GM21423 (cell line): ENCODE results near the gene CBX2.

Experiments
- ATAC-seq: cut with Tn5 transposase; IDR thresholded peaks from one replicate; pipeline ENCODE4 v1.9.1; 2021; ENCODE audit warnings: mild to moderate bottlenecking, moderate library complexity; ENCODE audit not compliant: unreplicated experiment

CBX2 gene

DNA sequence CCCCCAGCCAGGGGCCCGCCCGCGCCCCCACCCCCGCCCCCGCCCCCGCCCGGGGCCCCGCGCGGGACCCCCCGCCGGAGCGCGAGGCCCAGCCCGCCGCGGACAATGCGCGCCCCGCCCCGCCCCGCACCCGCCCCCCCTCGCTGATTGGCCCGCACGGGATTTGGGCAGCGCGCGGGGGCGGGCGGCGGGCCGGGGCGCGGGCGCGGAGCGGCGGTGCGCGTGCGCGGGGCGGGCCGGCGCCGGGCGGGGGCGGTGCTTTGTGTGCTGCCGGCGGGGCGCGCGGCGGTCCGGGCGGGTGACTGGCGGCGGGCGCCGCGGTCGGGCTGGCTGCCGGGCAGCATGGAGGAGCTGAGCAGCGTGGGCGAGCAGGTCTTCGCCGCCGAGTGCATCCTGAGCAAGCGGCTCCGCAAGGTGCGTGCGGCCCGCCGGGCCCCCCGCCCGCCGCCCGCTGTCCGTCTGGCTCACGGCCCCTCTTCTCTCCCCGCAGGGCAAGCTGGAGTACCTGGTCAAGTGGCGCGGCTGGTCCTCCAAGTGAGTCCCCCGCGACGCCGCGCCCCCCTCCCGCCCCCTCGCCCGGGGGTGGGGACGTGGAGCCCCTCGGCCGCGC, at the start of gene CBX2:
Gene CBX2 (plus strand): TSS at position 255 of the 610 bp plus-strand sequence. CDS start 88 bp downstream, at position 343.
- ATAC-seq = peak; percentile 71

DNA sequence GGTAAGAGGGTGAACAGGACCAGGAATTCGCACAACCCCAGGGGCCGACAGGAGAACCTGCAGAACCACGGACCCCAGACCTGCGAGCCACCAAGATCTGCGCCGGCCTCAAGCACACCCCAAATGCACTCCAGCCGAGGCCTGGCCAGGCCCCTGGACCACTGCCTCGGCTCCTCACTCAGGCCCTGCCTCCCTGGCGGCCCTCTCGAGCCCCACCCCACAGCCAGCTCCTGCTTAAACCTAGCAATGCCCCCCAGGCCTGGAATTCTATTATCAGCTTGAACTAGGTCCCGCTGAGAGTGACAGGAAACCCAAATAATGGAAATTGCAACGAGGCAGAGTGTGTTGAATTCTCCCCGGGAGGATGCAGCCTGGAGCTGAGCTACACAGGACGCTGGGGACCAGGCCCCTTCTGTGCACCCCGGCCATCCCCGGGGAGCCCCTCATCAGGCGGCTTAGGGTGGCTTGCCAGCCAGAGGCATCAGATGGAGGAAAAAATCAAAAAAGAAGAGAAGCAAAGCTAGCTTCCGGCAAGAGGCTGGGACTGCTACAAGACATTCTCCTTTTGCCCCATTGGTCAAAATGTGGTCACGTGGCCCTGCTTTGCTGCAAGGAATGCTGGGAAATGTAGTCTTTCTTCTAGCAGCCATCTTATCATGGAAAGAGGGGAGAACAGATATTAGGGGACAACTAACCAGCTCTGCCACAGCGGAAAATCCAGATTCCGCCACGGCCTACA, 49.6 kb upstream of the CBX2 start:
- ATAC-seq = no peak

DNA sequence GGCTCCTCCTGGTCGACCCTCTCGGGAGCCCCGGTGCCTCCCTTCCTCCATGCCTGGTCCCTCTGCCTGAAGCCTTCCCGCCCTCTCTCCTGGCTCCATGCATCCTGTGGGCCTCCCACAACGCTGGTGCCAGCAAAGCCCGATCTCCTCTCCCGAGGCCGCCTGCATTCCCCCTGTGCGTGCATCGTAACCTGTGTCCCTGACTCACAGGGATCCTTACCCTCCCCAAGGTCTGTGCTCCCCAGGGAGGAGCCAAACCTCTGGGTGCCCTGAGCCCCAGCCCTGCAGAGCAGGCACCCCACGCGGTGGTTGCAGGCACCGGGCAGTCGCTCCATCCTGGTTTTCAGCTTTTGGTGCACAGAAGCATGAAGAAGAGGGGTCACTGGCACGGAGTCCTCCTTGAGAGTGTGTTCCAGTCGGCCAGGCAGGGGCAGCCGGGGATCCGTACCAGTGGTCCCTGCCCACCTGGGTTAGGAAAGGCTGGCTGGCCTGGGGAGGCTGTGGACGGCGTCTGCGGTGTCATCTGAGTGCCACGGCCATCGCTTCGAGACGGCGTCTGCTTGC, 49.0 kb upstream of the CBX2 start:
- ATAC-seq = no peak

DNA sequence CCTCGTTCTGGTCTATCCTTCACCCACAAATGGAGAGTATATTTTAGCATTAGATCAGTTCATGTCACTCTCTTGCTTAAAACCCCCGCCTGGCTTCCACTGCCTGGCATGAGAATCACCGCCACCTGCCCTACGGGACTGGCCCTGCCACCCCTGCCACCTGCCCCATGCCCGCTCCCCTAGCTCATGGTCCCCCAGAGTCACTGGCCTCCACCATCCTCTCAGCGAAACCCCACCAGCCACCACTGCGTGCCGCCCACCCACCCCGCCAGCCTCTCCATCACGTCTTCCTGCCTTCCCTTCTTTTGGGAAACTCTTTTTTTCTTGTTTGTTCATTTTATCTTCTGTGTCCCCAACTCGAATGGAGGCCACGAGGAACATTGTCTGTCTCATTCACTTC, 48.2 kb upstream of the CBX2 start:
- no peak for ATAC-seq

DNA sequence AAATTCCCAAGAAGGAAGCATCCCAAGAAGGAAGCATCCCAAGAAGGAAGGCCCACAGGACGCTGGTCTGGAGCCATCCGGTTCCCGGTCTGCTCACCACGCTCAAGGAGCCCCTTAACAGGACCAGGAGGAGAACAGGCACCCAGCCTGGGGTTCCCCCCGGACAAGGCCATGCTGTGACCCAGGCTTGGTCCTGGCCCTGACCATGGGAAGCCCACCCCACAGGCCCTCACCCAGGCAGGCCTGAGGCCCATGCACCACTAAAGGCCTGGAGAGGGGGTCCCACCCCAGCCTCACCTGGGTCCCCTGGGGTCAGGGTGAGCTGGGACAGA, 47.5 kb upstream of the CBX2 start:
- ATAC-seq = no peak

DNA sequence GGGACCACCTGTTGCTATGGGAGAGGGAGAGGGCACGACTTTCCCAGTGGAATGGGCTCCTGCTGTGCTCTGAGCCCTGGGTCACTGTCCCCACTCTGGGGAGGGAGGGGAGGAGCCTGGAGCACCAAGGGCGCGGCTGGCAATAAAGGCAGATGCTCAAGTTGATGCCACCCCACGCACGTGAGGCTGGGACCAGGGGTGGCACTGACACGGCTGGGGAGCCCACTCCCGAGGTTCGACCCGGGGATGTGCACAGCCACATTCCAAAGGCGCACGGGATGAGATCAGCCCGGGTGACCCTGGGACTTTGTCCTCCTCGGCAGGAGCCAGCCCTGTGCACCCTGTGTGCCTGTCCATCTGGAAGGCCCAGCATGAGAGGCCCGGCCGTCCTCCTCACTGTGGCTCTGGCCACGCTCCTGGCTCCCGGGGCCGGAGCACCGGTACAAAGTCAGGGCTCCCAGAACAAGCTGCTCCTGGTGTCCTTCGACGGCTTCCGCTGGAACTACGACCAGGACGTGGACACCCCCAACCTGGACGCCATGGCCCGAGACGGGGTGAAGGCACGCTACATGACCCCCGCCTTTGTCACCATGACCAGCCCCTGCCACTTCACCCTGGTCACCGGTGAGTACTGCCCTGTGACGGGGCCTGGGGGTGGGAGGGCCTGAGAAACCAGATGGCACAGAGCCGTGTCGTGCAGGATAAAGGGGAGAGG, 47.0 kb upstream of the CBX2 start, which contains the start of gene ENPP7:
Gene ENPP7 (plus strand): TSS at position 175 of the 715 bp plus-strand sequence. CDS start 197 bp downstream, at position 372.
- no peak for ATAC-seq

DNA sequence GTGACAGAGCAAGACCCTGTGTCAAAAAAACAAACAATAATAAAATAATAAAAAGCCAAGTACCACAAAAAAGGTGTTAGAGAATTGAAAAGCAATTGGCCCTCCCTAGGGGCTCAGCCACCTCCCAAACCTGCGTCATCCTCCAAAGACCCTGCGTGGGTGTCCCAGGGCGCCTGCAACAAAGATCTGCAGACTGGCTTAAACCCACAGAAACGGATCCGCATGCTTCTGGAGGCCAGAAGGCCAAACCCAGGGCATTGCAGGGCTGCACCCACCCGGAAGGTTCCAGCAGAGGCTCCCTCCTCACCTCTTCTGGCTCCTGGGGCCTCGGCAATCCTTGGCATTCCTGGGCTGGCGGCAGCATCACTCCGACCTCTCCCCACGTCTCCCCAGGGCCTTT, 45.7 kb upstream of the CBX2 start:
- ATAC-seq = no peak

DNA sequence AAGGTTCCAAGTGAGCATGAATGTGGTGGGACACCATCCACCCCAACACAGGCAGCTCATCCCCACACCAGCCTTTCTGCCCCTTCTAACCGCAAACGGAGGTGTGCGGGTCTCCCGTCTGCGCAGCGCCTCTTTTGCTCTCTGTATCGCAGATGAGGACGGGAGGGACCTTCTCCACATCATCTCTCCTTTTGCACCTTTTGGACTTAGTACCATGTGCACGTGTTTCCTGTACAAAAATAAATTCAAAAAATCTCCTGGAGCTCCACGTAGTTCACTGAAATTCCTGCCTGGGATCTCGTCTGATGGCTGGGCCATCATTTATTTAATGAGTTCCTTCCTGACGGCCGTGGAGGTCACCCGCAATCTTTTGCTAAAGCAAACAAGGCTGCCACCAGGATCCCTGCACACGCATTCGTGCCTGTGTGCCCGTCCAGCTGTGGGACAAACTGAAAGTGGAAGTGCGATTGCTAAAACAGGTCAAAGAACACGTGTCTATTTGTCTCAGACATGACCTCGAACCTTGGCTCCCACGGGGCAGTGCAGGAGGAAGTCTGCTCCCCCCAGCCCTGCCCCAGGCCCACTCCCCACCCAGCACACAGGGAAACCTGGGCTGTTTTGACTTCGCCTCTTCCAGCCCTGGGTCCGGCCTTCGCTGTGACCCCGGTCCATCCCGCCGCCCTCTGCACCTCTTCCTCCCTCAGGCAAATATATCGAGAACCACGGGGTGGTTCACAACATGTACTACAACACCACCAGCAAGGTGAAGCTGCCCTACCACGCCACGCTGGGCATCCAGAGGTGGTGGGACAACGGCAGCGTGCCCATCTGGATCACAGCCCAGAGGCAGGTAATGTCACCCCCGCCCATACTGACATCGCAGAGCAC, 44.9 kb upstream of the CBX2 start:
- no peak for ATAC-seq

DNA sequence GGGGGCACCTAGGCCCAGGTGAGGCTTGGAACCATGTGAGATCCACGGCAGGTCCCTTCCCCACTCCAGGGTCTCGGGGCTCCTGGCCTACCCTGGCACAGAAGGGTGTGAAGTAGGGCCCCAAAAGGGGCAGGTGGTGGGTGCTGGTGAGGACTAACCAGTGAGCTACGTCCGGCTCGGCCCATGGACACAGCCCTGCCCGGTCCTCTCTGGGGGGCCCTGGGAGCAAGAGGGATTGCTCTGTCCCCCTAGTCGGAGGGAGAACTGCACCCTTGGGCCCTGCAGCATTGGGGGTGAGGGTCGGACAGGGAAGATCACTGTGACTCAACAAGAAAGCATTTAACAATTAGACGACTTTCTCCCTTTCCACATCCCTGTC, 44.3 kb upstream of the CBX2 start:
- no peak for ATAC-seq

DNA sequence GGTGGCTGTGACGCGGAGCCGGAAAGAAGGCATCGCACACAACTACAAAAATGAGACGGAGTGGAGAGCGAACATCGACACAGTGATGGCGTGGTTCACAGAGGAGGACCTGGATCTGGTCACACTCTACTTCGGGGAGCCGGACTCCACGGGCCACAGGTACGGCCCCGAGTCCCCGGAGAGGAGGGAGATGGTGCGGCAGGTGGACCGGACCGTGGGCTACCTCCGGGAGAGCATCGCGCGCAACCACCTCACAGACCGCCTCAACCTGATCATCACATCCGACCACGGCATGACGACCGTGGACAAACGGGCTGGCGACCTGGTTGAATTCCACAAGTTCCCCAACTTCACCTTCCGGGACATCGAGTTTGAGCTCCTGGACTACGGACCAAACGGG, 42.9 kb upstream of the CBX2 start:
- no peak for ATAC-seq

DNA sequence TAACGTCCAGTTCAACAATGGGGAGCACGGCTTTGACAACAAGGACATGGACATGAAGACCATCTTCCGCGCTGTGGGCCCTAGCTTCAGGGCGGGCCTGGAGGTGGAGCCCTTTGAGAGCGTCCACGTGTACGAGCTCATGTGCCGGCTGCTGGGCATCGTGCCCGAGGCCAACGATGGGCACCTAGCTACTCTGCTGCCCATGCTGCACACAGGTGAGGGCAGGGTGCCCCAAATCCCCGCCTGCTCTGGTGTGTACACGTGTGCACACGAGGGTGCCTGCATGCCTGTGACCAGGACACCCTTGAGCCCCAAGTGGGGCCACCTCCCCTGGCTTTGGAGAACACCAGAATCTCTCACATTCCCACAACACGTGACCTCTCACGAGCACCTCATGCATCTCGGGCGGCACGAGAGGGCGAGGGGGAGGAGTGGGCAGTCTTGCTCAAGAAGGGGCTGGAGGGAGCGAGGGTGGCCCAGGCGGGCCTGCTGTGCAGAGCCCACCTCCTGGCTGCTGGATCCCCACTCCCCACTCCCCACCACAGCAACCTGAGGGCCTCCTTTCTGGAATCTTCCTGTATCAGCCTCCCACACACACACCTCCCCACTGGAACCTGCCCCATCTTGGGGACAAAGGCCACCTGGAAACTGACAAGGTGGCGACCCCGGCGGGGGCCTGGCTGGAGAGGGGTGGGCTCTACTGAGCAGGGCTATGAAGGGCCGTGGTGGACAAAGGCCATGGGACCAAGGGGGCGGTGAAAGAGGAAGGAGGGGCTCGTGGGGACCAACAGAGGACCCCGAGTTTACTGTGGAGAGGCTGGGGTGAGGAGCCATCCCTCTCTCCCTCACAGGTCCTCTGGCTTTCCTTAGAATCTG, 40.7 kb upstream of the CBX2 start:
- no peak for ATAC-seq

DNA sequence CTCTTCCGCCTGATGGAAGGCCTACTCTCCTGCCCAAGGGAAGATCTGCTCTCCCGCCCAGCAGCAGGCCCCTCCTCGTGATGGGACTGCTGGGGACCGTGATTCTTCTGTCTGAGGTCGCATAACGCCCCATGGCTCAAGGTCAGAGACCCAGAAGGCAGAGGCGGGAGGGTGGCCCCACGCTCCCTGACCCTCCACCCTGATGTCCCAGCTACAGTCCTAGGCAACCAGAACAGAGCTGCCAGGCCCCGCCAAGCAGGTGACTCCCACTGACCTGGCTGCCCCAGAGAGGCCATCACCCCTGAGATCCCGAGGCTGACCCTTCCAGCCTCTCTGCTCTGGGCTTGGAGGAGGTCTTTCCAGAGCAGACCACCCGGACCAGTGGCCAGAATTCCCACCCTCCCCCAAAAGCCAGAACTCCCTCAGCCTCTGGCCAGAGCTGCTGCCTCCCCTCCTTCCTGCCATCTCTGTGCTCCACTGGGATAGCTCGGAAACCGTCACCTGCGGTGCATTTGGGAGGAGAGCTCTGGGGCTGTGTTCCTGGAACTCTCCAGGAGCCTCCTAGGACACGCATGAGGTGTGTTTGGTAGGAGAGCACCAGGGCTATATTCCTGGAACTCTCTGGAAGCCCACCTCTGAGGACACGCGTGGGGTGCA, 39.9 kb upstream of the CBX2 start:
- ATAC-seq = no peak

DNA sequence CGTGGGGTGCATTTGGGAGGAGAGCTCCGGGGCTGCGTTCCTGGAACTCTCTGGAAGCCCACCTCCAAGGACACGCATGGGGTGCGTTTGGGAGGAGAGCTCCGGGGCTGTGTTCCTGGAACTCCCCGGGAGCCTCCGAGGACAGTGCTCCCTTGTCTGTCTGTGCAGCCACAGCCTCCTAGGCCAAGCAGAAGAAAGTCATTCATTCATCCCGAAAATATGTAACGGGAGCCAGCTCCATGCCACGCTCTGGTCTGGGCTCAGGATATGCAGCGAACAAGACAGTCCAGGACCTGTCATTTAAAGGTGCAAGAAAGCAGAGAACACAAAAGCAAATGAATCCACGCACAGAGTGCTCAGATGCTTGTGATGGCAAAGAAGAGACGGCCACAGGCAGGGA, 39.3 kb upstream of the CBX2 start:
- no peak for ATAC-seq

DNA sequence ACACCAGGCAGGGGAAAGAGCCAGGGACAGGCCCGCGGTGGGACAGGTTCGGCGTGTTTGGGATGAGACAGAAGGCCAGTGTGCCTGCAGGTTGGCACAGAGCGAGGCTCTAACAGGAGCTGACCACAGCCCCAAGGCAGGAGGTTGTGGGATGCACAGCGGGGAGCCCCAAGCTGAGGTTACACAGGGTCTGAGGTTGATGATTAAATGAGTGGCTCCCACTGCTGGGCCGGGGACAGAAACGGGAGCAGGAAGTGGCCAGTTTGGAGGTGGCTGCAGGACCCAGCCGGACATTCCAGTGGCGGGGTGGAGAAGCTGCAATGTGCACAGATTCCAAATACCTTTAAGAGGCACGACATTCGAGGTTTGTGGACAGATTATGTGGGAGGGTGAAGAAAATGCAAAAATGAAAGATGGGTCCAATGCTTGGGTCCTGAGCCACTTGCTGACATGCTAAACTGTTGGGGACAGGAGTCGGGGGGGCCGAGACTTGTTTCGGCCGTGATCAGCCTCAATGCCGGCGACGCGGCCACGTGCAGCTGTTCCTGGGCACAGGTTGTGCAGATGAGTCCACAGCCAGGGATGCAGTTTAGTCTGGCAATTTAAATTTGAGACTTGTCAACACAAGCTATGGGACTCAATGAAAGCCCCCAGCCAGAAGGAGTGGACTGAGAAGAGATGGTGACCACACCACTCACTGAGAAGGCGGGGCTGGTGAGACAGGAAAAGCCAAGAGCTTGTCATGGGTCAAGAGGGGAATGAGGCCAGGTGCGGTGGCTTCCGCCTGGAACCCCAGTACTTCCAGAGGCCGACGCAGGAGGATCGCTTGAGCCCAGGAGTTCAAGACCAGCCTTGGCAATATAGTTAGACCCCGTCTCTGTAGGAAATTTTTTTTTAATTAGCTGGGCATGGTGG, 38.5 kb upstream of the CBX2 start:
- ATAC-seq = no peak

DNA sequence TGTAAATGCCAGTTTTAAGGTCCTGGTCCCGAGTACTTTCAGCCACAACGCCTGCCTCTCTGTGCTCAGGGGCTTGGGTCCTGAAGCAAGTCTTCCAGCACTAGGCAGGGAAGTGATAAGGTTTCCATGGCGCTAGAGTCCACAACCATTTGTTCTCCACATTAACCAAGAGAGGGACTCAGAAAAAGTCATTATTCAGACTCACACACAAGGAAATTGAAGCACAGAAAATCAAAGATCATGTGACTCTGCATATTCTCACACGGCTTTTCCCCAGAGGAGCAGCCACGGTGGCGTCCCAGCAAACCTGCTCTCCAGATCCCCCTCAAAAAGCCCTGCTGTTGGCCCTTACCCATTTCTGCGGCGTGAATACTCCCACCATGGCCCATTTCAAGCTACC, 37.5 kb upstream of the CBX2 start:
- ATAC-seq = no peak

DNA sequence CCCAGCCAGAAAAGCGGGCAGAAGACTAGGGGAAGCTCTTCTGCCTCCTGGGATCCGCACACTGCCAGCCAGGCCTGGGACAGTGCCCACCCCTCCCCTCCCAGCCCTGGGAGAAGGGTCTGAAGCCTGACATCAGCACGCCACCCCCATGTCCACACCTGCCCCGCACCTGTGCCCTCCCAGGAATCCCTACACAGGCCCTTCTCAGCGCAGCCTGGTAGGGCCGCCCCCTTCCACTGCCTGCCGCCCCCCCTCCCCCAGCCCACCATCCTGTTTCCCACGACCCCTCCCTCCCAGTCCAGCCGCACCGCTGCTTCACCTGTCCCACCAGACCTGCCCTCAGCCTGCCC, 36.6 kb upstream of the CBX2 start:
- no peak for ATAC-seq

DNA sequence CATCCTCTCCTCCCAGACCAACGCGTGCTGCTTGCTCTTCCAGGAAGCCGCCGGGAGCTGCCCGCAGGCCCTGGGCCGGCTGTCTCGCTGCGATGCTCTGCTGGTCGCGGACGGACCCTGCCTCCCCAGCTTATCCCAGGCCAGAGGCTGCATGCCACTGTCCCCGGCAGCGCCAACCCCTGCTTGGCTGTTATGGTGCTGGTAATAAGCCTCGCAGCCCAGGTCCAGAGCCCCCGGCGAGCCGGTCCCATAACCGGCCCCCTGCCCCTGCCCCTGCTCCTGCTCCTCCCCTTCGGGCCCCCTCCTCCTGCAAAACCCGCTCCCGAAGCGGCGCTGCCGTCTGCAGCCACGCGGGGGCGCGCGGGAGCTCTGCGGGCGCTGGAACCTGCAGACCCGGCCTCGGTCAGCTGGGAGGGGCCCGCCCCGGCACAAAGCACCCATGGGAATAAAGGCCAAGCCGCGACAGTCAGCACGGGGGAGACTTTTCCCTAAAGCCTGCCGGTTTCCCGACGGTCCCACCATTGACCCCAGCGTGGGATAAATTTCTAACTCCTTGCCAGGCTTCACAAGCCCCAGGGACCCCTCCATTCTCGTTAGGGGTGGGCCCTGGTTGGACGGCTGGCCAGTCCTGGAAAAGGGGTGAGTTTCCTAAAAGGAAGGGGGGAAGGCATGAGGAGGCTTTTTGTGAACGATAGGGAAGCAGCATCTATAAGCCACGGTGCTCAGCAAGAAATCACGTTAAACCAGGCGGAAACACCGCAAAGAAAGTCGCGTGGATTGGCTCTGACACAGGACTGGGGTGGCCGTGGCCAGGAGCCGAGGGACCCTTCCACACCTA, 36.0 kb upstream of the CBX2 start:
- no peak for ATAC-seq

DNA sequence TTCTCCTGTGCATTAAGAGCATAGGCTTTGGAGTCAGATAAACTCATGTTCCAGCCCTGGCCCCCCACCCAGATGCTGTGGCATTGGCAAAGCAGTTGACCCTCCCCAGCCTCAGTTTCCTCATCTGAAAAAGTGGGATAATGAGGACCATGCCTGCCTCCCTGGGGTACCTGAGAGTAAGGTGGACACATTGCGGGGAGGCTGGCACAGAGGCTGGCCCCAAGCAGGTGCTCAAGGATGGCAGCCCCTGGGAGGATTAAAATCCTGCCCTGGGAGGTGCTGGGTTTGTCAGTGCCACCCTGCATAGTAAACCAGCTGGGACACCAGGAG, 35.4 kb upstream of the CBX2 start:
- ATAC-seq = no peak
